ENCODE measurements around the gene EFCAB8. TPM values are rescaled to one million over a fixed set of nuclear protein-coding genes. Genes with fewer than 3 reads are reported as not detected.

EFCAB8 gene
- total RNA-seq, 1 donor from 2014 or later = 1.1 TPM

GRCh38 chr20:32965115-32965514, 106.4 kb downstream of the EFCAB8 start:
- Mint-ChIP-seq H3K27me3 (ENCODE audit: unreplicated experiment) (peaks cover 3% of the 10 kb centered on the region), H3K4me1 (ENCODE audit: unreplicated experiment) (peaks cover 22% of the 10 kb centered on the region), H3K4me3 (ENCODE audit: unreplicated experiment) (no peak overlapping the region), H3K27ac (ENCODE audit: unreplicated experiment) (no peak overlapping the region), H3K36me3 (ENCODE audit: low read depth, unreplicated experiment) (no peaks in the 10 kb centered on the region), H3K9me3 (ENCODE audit: unreplicated experiment) (no peaks in the 10 kb centered on the region)
- no peak for DNase-seq (ENCODE audit: low spot score)
- TF ChIP-seq, protein P1, sequence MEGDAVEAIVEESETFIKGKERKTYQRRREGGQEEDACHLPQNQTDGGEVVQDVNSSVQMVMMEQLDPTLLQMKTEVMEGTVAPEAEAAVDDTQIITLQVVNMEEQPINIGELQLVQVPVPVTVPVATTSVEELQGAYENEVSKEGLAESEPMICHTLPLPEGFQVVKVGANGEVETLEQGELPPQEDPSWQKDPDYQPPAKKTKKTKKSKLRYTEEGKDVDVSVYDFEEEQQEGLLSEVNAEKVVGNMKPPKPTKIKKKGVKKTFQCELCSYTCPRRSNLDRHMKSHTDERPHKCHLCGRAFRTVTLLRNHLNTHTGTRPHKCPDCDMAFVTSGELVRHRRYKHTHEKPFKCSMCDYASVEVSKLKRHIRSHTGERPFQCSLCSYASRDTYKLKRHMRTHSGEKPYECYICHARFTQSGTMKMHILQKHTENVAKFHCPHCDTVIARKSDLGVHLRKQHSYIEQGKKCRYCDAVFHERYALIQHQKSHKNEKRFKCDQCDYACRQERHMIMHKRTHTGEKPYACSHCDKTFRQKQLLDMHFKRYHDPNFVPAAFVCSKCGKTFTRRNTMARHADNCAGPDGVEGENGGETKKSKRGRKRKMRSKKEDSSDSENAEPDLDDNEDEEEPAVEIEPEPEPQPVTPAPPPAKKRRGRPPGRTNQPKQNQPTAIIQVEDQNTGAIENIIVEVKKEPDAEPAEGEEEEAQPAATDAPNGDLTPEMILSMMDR (IDR thresholded peaks at IDR 0.05; ENCODE audit: unreplicated experiment) = no peak

- H3K27me3 Mint-ChIP-seq (ENCODE audit: unreplicated experiment) = peaks cover 3% of the 10 kb centered on the region
- no peak for DNase-seq (ENCODE audit: low spot score)
- no peak overlapping the region for H3K27ac Mint-ChIP-seq (ENCODE audit: unreplicated experiment)
- peaks cover 27% of the 10 kb centered on the region for H3K4me1 Mint-ChIP-seq (ENCODE audit: unreplicated experiment)
- H3K4me3 Mint-ChIP-seq (ENCODE audit: unreplicated experiment) = no peak overlapping the region
- no peaks in the 10 kb centered on the region for H3K9me3 Mint-ChIP-seq (ENCODE audit: unreplicated experiment)
- TF ChIP-seq, protein P1 (IDR thresholded peaks at IDR 0.05; ENCODE audit: unreplicated experiment) = no peak
- no peaks in the 10 kb centered on the region for H3K36me3 Mint-ChIP-seq (ENCODE audit: low read depth, unreplicated experiment)
Observed at GRCh38 chr20:32965581-32966373, 107.1 kb downstream of the EFCAB8 start.

GRCh38 chr20:32966382-32966781, 107.7 kb downstream of the EFCAB8 start:
- TF ChIP-seq, protein P1 (IDR thresholded peaks at IDR 0.05; ENCODE audit: unreplicated experiment) = no peak
- H3K36me3 Mint-ChIP-seq (ENCODE audit: low read depth, unreplicated experiment) = no peaks in the 10 kb centered on the region
- H3K27ac Mint-ChIP-seq (ENCODE audit: unreplicated experiment) = no peak overlapping the region
- DNase-seq (ENCODE audit: low spot score) = no peak
- peaks cover 31% of the 10 kb centered on the region for H3K4me1 Mint-ChIP-seq (ENCODE audit: unreplicated experiment)
- H3K4me3 Mint-ChIP-seq (ENCODE audit: unreplicated experiment) = no peak overlapping the region
- no peaks in the 10 kb centered on the region for H3K9me3 Mint-ChIP-seq (ENCODE audit: unreplicated experiment)
- H3K27me3 Mint-ChIP-seq (ENCODE audit: unreplicated experiment) = peaks cover under 1% of the 10 kb centered on the region

DNA sequence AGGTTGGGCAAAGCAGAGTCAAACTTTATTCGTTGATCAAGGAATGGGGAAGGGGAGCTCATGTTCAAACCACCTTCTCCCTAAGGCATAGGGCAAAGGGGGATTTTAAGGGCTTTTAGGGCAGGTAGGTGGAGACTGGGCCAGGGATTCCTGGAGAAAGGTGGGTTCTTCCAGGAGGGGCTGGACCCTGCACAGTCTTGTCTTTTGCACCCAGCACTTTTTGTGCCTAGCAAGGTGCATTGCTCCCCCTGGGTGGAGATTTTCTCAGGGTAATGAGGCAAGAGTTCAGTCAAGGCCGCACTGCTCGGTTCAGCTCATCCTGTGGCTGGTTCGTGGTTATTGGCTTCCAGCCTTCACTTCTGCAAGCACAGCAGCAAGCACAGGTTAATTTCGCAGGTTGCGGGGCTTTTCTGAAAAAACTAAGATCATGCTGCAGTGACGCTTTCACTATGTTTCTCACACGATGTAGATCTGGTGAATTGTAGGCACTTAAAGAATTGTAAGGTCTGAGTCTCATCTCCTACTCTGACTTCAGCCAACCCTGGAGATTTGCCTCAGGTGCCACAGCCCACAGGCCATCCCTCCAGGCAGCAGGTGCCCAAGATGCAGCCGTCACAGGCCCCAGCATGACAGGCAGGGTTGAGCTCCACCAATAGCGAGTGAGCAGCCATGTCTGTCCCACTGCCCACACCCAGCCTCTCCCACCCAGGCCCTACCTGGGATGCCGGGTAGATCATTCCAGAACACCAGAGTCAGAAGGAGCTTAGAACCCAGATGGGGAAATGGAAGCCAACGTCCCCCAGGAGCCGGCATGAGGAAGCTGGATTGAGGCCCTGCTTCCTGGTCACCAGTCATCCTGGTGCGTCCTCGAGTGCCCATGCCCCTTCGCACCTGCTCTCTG, 108.4 kb downstream of the EFCAB8 start:
- no peak for DNase-seq (ENCODE audit: low spot score)
- no peak overlapping the region for H3K27ac Mint-ChIP-seq (ENCODE audit: unreplicated experiment)
- H3K4me3 Mint-ChIP-seq (ENCODE audit: unreplicated experiment) = no peak overlapping the region
- peaks cover 31% of the 10 kb centered on the region for H3K4me1 Mint-ChIP-seq (ENCODE audit: unreplicated experiment)
- no peaks in the 10 kb centered on the region for H3K9me3 Mint-ChIP-seq (ENCODE audit: unreplicated experiment)
- TF ChIP-seq, protein P1 (IDR thresholded peaks at IDR 0.05; ENCODE audit: unreplicated experiment) = no peak
- no peaks in the 10 kb centered on the region for H3K36me3 Mint-ChIP-seq (ENCODE audit: low read depth, unreplicated experiment)
- no peaks in the 10 kb centered on the region for H3K27me3 Mint-ChIP-seq (ENCODE audit: unreplicated experiment)

Data from endothelial cell (in vitro differentiated cells).